ENCODE data around the gene F8.
"Not testable (repeated sequence)": the region's sequence is repeated elsewhere in the genome, so short reads cannot be mapped to it uniquely, and the experiment has no call there.

Gene F8

GRCh38 chrX:155009994-155010472 lies 12.5 kb downstream of the F8 start:
- no peak overlapping the region for H3K27ac ChIP-seq
- no peak for TF ChIP-seq ZFX (IDR thresholded peaks at IDR 0.05)
- no peak for TF ChIP-seq CTCF (conservative IDR thresholded peaks at IDR 0.05)

GRCh38 chrX:155008578-155008977 lies 13.9 kb downstream of the F8 start:
- not testable (repeated sequence) for H3K27ac ChIP-seq

- peak overlapping the region; percentile 39; the same call in 1 of the 2 replicates for H3K27ac ChIP-seq
Observed at GRCh38 chrX:155006913-155007671, 15.4 kb downstream of the F8 start.

- not testable (repeated sequence) for H3K27ac ChIP-seq
Observed at GRCh38 chrX:155006379-155006778, 16.1 kb downstream of the F8 start.

- no peak overlapping the region for H3K27ac ChIP-seq
- TF ChIP-seq CTCF (conservative IDR thresholded peaks at IDR 0.05) = no peak
- no peak for TF ChIP-seq ZFX (IDR thresholded peaks at IDR 0.05)
Observed at GRCh38 chrX:155005190-155005589, 17.3 kb downstream of the F8 start.

GRCh38 chrX:155001873-155002272 lies 20.6 kb downstream of the F8 start:
- TF ChIP-seq CTCF (conservative IDR thresholded peaks at IDR 0.05) (no peak), ZFX (IDR thresholded peaks at IDR 0.05) (no peak)
- H3K27ac ChIP-seq = no peak overlapping the region

GRCh38 chrX:155000841-155001240 lies 21.7 kb downstream of the F8 start:
- TF ChIP-seq ZFX (IDR thresholded peaks at IDR 0.05) (no peak), CTCF (conservative IDR thresholded peaks at IDR 0.05) (no peak)
- H3K27ac ChIP-seq = no peak overlapping the region

GRCh38 chrX:154998204-154998880 lies 24.2 kb downstream of the F8 start:
- TF ChIP-seq CTCF (conservative IDR thresholded peaks at IDR 0.05) = no peak
- no peak for TF ChIP-seq ZFX (IDR thresholded peaks at IDR 0.05)
- H3K27ac ChIP-seq = no peak overlapping the region

- TF ChIP-seq ZFX (IDR thresholded peaks at IDR 0.05) = no peak
- no peak for TF ChIP-seq CTCF (conservative IDR thresholded peaks at IDR 0.05)
- no peak overlapping the region for H3K27ac ChIP-seq
Observed at GRCh38 chrX:154991476-154991875, 31.0 kb downstream of the F8 start.
